Airway epithelial cell (primary cell): ENCODE measurements around the gene ZNF385A. TPM values are rescaled to one million over a fixed set of nuclear protein-coding genes. Genes with fewer than 3 reads are reported as not detected.

Source experiments
- total RNA-seq: library from RNA; depleted of rRNA; stranded (reverse); fragments of >200 nt; gene quantifications from 2 replicates; pipeline ENCODE4 v1.2.3, GENCODE V29; 2015

The ZNF385A gene
- total RNA-seq, result 33.3 and 52.3 TPM in 2 replicates

DNA sequence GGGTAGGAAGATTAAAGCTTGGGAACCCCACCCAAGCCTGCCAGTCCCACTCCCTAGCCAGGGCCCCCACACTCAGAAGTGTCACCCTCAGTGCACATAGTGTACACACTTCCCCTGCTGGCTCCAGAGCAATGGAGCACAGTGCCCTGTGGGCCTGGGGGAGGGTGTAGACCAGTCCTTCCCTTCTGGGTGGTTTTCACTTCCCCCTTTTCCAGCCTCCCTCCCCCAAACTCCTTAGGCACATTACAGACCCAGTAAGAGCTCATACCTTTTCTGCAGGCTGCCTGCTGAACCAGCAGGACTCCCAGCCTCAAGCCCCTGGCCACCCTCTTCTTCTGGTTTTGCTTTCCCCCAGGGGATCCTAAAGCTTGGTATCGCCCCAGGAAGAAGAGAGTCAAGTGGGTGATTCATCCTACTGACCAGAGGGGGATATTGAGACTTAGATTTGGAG, at the start of gene ZNF385A:
ZNF385A (minus strand) TSS at position 143 of the 451 bp plus-strand sequence. CDS start 219 bp downstream, outside the sequence.

GRCh38 chr12:54419088-54419887, 34.8 kb upstream of the ZNF385A start, which contains the start of gene ITGA5:
Gene ITGA5 (minus strand): TSS chr12:54419266. CDS start chr12:54419198, 68 bp downstream.

GRCh38 chr12:54364413-54364812, 20.1 kb downstream of the ZNF385A start, which contains the start of gene GPR84:
Gene GPR84 (minus strand): TSS chr12:54364486. CDS start chr12:54363851, 635 bp downstream.

DNA sequence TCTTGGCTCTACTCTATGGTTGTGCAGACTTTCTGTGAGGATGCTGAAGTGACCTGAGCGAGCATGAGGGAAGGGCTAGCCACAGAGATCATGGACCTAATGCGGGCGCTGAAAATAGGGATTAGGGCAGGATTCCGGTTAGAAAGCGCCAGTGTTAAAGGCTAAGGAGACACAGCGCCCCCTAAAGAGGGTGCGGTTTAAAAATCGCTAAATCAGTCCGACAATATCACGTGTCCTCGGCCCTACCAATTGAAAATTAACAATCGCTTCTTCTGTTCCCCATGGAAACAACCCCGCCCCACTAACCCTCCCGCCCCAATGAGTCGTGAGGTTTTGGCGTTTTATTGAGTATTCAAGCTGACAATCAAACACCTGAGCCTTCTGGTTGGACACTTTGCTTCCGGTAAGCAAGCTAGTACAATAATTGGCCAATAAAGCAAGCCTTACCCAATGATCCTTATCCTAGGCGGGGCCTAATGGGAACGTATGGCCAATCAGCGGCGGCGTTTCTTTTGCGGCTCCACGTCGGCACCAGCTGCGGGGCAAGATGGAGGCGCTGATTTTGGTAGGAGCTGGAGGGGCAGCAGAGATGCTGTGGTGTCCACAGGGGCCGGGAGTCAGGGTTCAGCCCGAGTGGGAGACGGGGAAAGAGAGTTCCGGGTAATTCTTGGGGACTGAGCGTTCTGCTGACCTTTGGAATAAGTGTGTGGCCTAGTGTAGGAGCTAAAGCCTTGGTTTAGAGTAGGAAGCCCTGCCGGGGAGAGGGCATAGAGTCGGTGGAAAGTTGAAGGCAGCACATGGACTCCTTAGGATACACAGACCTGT, 59.7 kb downstream of the ZNF385A start, which contains the start of gene COPZ1:
COPZ1 (plus strand) TSS at position 515 of the 825 bp plus-strand sequence; CDS start at position 548, 33 bp downstream.

Other genes with a start within 250 kb of the ZNF385A start
- gene SMUG1, start 195.7 kb downstream of the ZNF385A start, total RNA-seq, result 32.5 and 49.6 TPM in 2 replicates
- 30.5 and 45.4 TPM in 2 replicates for gene CBX5, start 104.6 kb downstream of the ZNF385A start, total RNA-seq
- 550 and 607 TPM in 2 replicates for gene HNRNPA1, start 104.0 kb downstream of the ZNF385A start, total RNA-seq
- gene NFE2, start 83.7 kb downstream of the ZNF385A start, total RNA-seq, result not detected in 2 replicates
- gene COPZ1, start 59.6 kb downstream of the ZNF385A start, total RNA-seq, result 114 and 170 TPM in 2 replicates
- gene GPR84, start 20.2 kb downstream of the ZNF385A start, total RNA-seq, result not detected in 2 replicates
- gene ITGA5, start 34.5 kb upstream of the ZNF385A start, total RNA-seq, result 73.7 and 91.3 TPM in 2 replicates
- not detected in 2 replicates for gene GTSF1, start 88.9 kb upstream of the ZNF385A start, total RNA-seq
- 0.05 TPM in 1 of 2 replicates, not detected in the other for gene NCKAP1L, start 113.0 kb upstream of the ZNF385A start, total RNA-seq
- not detected in 2 replicates for gene PDE1B, start 164.9 kb upstream of the ZNF385A start, total RNA-seq
- gene PPP1R1A, start 203.9 kb upstream of the ZNF385A start, total RNA-seq, result not detected in 2 replicates